A673 (cell line): ENCODE measurements around the gene EDN1. TPM values are rescaled to one million over a fixed set of nuclear protein-coding genes. Genes with fewer than 3 reads are reported as not detected.

Experiments
- BruUV-seq: library from RNA; stranded (reverse); fragments of 400-500 nt; replicated peaks from 2 replicates; lab custom pipeline; 2021; lab: Mats Ljungman, UMichigan
- CTCF ChIA-PET: fragments of 300-600 bp; sonication (Branson Sonifier 250); formaldehyde crosslinking; loops from one replicate; lab custom pipeline; 2022; ENCODE audit warnings: antibody characterized with exemption; lab: Charles Lee
- POLR2A ChIA-PET: fragments of 300-600 bp; sonication (Branson Sonifier 250); formaldehyde crosslinking; loops from one replicate; lab custom pipeline; 2022; ENCODE audit warnings: antibody characterized with exemption; ENCODE audit not compliant: low non-redundant PET; lab: Charles Lee
- DNase-seq: peaks from one replicate; pipeline ENCODE4 v3.0.0-alpha.2; 2015; ENCODE audit warnings: low spot score
- H3K27ac ChIP-seq: fragments of 200-600 bp; sonication (generic); 2 replicates; pipeline ENCODE4 v1.5.1; 2016; ENCODE audit warnings: mixed run types, low read depth, mild to moderate bottlenecking, mixed read lengths, antibody characterized with exemption, low read length; ENCODE audit not compliant: poor library complexity, severe bottlenecking
- H3K27me3 ChIP-seq: fragments of 200-600 bp; sonication (generic); replicated peaks from 2 replicates; pipeline ENCODE4 v1.6.1; 2017; ENCODE audit warnings: mixed run types, low read depth, mild to moderate bottlenecking, mixed read lengths, antibody characterized with exemption, low read length; ENCODE audit not compliant: insufficient read depth, poor library complexity
- H3K36me3 ChIP-seq: fragments of 200-600 bp; sonication (generic); 2 replicates; pipeline ENCODE4 v1.6.1; 2016; ENCODE audit warnings: mixed run types, mild to moderate bottlenecking, mixed read lengths, antibody characterized with exemption, low read length; ENCODE audit not compliant: insufficient read depth, poor library complexity, severe bottlenecking
- H3K4me1 ChIP-seq: fragments of 200-600 bp; sonication (generic); 2 replicates; pipeline ENCODE4 v1.6.1; 2017; ENCODE audit warnings: mixed run types, mild to moderate bottlenecking, mixed read lengths, antibody characterized with exemption, low read length; ENCODE audit not compliant: insufficient read depth, poor library complexity, severe bottlenecking
- H3K4me3 ChIP-seq: fragments of 200-600 bp; sonication (generic); 2 replicates; pipeline ENCODE4 v1.5.1; 2016; ENCODE audit warnings: low read depth, mixed run types, mild to moderate bottlenecking, mixed read lengths, low read length; ENCODE audit not compliant: poor library complexity, severe bottlenecking
- H3K9me3 ChIP-seq: fragments of 200-600 bp; sonication (generic); 2 replicates; pipeline ENCODE4 v1.6.1; 2016; ENCODE audit warnings: mixed run types, low read depth, mild to moderate bottlenecking, mixed read lengths, antibody characterized with exemption, low read length; ENCODE audit not compliant: poor library complexity, severe bottlenecking
- CTCF ChIP-seq: fragments of 300-800, 200-600 bp; sonication (generic); conservative IDR thresholded peaks from 2 replicates; pipeline ENCODE4 v1.5.1; 2017; ENCODE audit warnings: low read depth, mild to moderate bottlenecking, antibody characterized with exemption, low read length, moderate library complexity, mixed read lengths
- EZH2 ChIP-seq: fragments of 200-600 bp; sonication (generic); IDR thresholded peaks from 2 replicates; pipeline ENCODE4 v1.6.1; 2017; ENCODE audit warnings: borderline replicate concordance, low read depth, mild to moderate bottlenecking, mixed read lengths, antibody characterized with exemption, low read length; ENCODE audit not compliant: poor library complexity, severe bottlenecking
- intact Hi-C: fragments of 100-400 bp; cut with micrococcal nuclease; formaldehyde crosslinking; loops from one replicate; pipeline ENCODE4 v1.10.0; 2022; ENCODE audit not compliant: unreplicated experiment
- total RNA-seq: library from RNA; stranded (reverse); gene quantifications from 2 replicates; pipeline ENCODE4 v1.2.3, GENCODE V29; 2021

The EDN1 gene
- total RNA-seq, 1 experiment from 2014 or later: not detected

GRCh38 chr6:12245360-12245759, 44.8 kb upstream of the EDN1 start:
- intact Hi-C loops: no loop called here
- Histone ChIP-seq H3K4me1 (no peaks in the 10 kb centered on the region), H3K4me3 (no peak overlapping the region), H3K27me3 (no peaks in the 10 kb centered on the region), H3K9me3 (no peaks in the 10 kb centered on the region), H3K36me3 (no peaks in the 10 kb centered on the region), H3K27ac (no peak overlapping the region)
- POLR2A ChIA-PET: no interaction called here
- TF ChIP-seq EZH2: no peak
- no peak for TF ChIP-seq CTCF
- CTCF ChIA-PET: no interaction called here
- no peak for DNase-seq
- no TSS peak for BruUV-seq

DNA sequence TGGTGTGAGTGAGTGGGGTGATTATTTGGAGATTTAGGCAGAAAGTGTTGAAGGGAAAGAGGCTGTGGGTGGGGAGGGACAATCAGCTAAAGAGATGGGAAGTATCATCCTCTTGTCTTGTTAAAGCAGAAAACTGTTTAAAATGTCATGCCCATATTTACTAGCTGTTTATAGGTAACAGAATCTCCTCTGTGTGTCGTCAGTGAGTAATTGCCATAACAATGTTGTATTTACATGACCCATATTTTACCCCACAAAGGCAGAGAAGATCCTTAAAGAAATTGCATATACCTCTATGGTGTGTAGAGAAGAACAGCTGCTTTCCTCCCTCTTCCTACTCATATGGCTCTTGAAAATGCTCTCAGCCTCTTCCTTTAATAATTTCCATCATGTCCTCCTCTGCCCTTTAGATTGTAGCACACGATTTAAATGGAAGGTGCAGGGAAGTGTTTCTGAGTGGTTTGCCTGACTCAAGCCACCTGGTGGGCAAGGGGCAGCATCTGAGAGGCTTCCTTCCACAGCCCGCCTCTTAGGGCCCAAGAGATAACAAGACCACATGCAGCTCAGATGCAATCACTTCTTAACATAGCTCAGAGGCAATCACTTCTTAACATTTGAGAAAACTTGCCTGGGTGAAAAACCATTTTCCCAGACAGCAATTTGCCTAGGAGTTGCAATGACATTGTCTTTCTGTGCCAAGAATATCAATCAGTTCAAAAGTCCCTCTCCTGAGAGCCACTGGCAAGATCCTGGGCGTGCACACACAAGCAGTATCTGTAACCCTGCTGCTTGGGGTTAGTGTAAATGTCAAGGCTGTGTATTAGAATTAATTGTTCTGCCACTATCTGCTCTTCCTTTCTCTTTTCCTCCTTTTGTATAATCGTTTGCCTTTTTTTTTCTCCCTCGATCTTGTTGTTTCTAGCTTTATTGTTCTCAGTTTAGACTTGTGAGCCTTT, 44.1 kb upstream of the EDN1 start:
- no peaks in the 10 kb centered on the region for H3K27me3 ChIP-seq
- H3K36me3 ChIP-seq: no peaks in the 10 kb centered on the region
- ChIA-PET CTCF (no interaction called here), POLR2A (no interaction called here)
- intact Hi-C loops: no loop called here
- no TSS peak for BruUV-seq
- H3K27ac ChIP-seq: no peak overlapping the region
- no peaks in the 10 kb centered on the region for H3K4me1 ChIP-seq
- TF ChIP-seq EZH2: no peak
- TF ChIP-seq CTCF: no peak
- no peak overlapping the region for H3K4me3 ChIP-seq
- no peak for DNase-seq
- no peaks in the 10 kb centered on the region for H3K9me3 ChIP-seq

GRCh38 chr6:12246900-12247299, 43.3 kb upstream of the EDN1 start:
- no peak for TF ChIP-seq CTCF

More at GRCh38 chr6:12246900-12247299, 43.3 kb upstream of the EDN1 start:
- no peaks in the 10 kb centered on the region for H3K4me1 ChIP-seq
- no peak overlapping the region for H3K4me3 ChIP-seq
- ChIA-PET CTCF (no interaction called here), POLR2A (no interaction called here)
- intact Hi-C loops: no loop called here
- BruUV-seq: no TSS peak
- no peaks in the 10 kb centered on the region for H3K36me3 ChIP-seq
- H3K27me3 ChIP-seq: no peaks in the 10 kb centered on the region
- no peaks in the 10 kb centered on the region for H3K9me3 ChIP-seq
- no peak for DNase-seq
- no peak overlapping the region for H3K27ac ChIP-seq
